ENCODE measurements around the gene RCN2. TPM values are rescaled to one million over a fixed set of nuclear protein-coding genes. Genes with fewer than 3 reads are reported as not detected.

The RCN2 gene
- total RNA-seq, 1 experiment from 2014 or later = 48.1 TPM

DNA sequence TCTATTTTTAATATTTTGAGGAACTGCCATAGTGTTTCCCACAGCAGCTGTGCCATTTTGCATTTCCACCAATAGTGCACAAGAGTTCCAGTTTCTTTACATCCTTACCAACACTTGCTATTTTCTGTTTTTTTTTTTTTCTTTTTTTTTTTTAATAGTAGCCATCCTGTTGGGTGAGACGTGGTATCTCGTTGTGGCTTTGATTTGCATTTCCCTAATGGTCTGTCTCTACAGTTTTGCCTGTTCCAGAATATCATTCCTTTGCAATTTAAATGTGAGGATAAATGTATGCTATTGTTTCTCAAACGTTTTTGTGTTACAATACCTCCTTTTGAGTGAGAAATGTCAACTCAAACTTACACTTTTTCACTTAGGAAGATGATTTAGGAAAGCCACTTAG is 22.4 kb downstream of the RCN2 start:
- BruUV-seq (replicated peaks) = no TSS peak
- H3K27ac Mint-ChIP-seq (ENCODE audit: low read depth, unreplicated experiment) = no peak overlapping the region
- no peak for DNase-seq (ENCODE audit: unreplicated experiment)
- TF ChIP-seq, protein P1, sequence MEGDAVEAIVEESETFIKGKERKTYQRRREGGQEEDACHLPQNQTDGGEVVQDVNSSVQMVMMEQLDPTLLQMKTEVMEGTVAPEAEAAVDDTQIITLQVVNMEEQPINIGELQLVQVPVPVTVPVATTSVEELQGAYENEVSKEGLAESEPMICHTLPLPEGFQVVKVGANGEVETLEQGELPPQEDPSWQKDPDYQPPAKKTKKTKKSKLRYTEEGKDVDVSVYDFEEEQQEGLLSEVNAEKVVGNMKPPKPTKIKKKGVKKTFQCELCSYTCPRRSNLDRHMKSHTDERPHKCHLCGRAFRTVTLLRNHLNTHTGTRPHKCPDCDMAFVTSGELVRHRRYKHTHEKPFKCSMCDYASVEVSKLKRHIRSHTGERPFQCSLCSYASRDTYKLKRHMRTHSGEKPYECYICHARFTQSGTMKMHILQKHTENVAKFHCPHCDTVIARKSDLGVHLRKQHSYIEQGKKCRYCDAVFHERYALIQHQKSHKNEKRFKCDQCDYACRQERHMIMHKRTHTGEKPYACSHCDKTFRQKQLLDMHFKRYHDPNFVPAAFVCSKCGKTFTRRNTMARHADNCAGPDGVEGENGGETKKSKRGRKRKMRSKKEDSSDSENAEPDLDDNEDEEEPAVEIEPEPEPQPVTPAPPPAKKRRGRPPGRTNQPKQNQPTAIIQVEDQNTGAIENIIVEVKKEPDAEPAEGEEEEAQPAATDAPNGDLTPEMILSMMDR (IDR thresholded peaks at IDR 0.05; ENCODE audit: unreplicated experiment) = no peak
- intact Hi-C loops (cut with micrococcal nuclease) = no loop called here
- POLR2A ChIA-PET = interaction anchor here (1.4 to 1.5 kb wide), 2 partner anchors 14 to 23 kb away, joined by 3 to 7 read pairs; partner anchors contain the start of gene RCN2
- CTCF ChIA-PET = no interaction called here
- H3K27me3 Mint-ChIP-seq (ENCODE audit: insufficient read depth, unreplicated experiment) = no peaks in the 10 kb centered on the region
- H3K9me3 Mint-ChIP-seq (ENCODE audit: unreplicated experiment) = no peaks in the 10 kb centered on the region
- H3K4me3 Mint-ChIP-seq (ENCODE audit: unreplicated experiment) = no peak overlapping the region
- H3K36me3 Mint-ChIP-seq (ENCODE audit: insufficient read depth, unreplicated experiment) = peaks cover 21% of the 10 kb centered on the region
- no peaks in the 10 kb centered on the region for H3K4me1 Mint-ChIP-seq (ENCODE audit: insufficient read depth, unreplicated experiment)

DNA sequence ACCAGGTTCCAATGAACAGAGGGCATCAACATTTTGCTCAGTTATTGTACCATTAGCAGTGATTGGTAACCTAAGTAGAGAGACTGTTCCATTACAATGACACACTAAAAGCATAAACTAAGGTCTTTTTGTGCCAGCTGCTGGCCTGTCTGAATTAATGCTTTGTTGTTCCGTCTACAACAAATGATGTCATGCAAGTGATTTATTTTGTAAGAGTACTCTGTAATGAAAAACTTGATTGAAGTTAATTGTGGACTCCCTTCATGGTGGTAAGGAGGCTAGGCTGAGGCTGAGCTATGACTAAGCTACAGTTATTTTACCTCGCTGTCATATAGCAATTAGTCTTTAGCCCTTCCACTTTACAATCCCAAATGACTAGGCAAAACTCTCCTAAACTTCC is 23.2 kb downstream of the RCN2 start:
- DNase-seq (ENCODE audit: unreplicated experiment) = no peak
- no peaks in the 10 kb centered on the region for H3K4me1 Mint-ChIP-seq (ENCODE audit: insufficient read depth, unreplicated experiment)
- H3K27me3 Mint-ChIP-seq (ENCODE audit: insufficient read depth, unreplicated experiment) = no peaks in the 10 kb centered on the region
- intact Hi-C loops (cut with micrococcal nuclease) = no loop called here
- no peak overlapping the region for H3K4me3 Mint-ChIP-seq (ENCODE audit: unreplicated experiment)
- ChIA-PET POLR2A (interaction anchor here (1.4 to 1.5 kb wide), 2 partner anchors 14 to 23 kb away, joined by 3 to 7 read pairs; partner anchors contain the start of gene RCN2), CTCF (no interaction called here)
- H3K27ac Mint-ChIP-seq (ENCODE audit: low read depth, unreplicated experiment) = no peak overlapping the region
- BruUV-seq (replicated peaks) = no TSS peak
- H3K36me3 Mint-ChIP-seq (ENCODE audit: insufficient read depth, unreplicated experiment) = peaks cover 13% of the 10 kb centered on the region
- TF ChIP-seq, protein P1 (IDR thresholded peaks at IDR 0.05; ENCODE audit: unreplicated experiment) = no peak
- H3K9me3 Mint-ChIP-seq (ENCODE audit: unreplicated experiment) = no peaks in the 10 kb centered on the region

DNA sequence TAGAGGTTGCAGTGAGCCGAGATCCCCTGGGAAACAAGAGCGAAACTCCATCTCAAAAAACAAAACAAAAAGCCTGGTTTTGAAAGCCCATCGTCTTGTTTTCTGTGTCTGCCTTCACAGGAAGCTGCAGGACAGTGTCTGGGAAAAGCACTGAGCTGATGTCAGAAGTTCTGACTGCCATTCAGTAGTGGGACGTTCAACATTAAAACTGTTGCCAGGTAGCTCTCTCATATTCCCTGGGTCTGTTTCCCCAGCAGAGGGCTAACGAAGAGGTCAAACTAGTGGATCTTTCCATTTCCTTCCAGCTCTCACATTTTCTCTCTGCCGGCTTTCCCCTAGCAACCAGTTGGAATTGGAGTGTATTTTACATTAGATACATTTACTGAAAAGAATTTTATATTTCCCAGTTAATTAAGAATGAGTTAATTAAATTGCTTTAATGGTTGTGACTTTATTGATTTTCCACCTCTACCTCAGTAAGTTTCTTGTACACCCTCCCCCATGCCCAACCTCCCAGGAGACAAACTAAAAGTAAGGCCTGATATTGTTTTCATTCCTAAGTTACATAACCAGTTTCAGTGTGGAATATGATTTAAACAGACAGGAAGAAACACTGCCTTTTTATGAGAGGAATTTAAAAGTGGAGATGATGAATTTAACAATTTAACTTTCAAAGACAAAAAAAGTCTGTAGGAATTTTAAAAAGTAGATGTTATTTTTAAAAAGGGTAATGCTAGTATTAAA is 29.9 kb downstream of the RCN2 start:
- no peak overlapping the region for H3K4me3 Mint-ChIP-seq (ENCODE audit: unreplicated experiment)
- BruUV-seq (replicated peaks) = no TSS peak
- peaks cover 6% of the 10 kb centered on the region for H3K4me1 Mint-ChIP-seq (ENCODE audit: insufficient read depth, unreplicated experiment)
- TF ChIP-seq, protein P1 (IDR thresholded peaks at IDR 0.05; ENCODE audit: unreplicated experiment) = no peak
- ChIA-PET POLR2A (no interaction called here), CTCF (no interaction called here)
- no peak for DNase-seq (ENCODE audit: unreplicated experiment)
- no peaks in the 10 kb centered on the region for H3K36me3 Mint-ChIP-seq (ENCODE audit: insufficient read depth, unreplicated experiment)
- H3K9me3 Mint-ChIP-seq (ENCODE audit: unreplicated experiment) = no peaks in the 10 kb centered on the region
- no peak overlapping the region for H3K27ac Mint-ChIP-seq (ENCODE audit: low read depth, unreplicated experiment)
- intact Hi-C loops (cut with micrococcal nuclease) = no loop called here
- H3K27me3 Mint-ChIP-seq (ENCODE audit: insufficient read depth, unreplicated experiment) = peaks cover 27% of the 10 kb centered on the region

DNA sequence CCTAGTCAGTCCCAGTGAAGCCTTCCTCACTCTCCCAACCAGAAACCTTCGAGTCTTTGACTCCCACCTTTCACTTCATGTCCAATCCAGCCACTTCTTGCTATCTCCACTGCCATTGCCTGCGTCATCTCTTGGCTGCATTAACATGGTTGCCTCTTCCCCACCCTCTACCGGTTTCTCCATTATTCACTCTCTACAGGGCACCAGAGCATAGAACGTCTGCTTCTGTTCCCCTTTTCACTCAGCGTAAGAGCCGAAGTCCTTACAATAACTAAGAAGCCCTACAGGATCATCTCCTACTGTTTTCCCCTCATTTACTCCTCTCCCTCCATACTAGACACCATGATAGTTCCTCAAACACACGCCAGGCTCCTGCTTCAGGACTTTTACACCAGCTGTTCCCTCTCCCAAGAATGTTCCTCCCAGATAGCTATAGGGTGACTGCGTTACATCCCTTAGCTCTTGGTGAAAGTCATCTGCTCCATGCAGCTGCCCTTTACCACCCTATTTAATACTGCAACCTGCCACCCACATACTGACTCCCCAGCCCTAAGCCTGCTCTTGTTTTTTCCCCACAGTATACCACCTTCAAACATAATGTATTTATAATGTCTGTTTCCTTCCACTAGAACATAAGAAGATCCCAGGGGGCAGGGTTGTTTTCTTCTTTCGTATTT is 30.9 kb downstream of the RCN2 start:
- Mint-ChIP-seq H3K36me3 (ENCODE audit: insufficient read depth, unreplicated experiment) (no peaks in the 10 kb centered on the region), H3K9me3 (ENCODE audit: unreplicated experiment) (no peaks in the 10 kb centered on the region), H3K4me3 (ENCODE audit: unreplicated experiment) (no peak overlapping the region), H3K27me3 (ENCODE audit: insufficient read depth, unreplicated experiment) (peaks cover 27% of the 10 kb centered on the region), H3K27ac (ENCODE audit: low read depth, unreplicated experiment) (no peak overlapping the region), H3K4me1 (ENCODE audit: insufficient read depth, unreplicated experiment) (peaks cover 6% of the 10 kb centered on the region)
- TF ChIP-seq, protein P1 (IDR thresholded peaks at IDR 0.05; ENCODE audit: unreplicated experiment) = no peak
- intact Hi-C loops (cut with micrococcal nuclease) = no loop called here
- ChIA-PET CTCF (interaction anchor here (0.6 to 0.9 kb wide), 4 partner anchors 21 to 814 kb away, joined by 3 read pairs; no protein-coding TSS in a partner anchor), POLR2A (interaction anchor here (0.6 kb wide), 1 partner anchor 86 kb away, joined by 3 read pairs; no protein-coding TSS in a partner anchor)
- no TSS peak for BruUV-seq (replicated peaks)
- DNase-seq (ENCODE audit: unreplicated experiment) = no peak

Measured in MCF 10A (cell line).